T-helper 9 cell (primary cell): Measurements from ENCODE around the gene SAMD4A.
A peak's percentile ranks its signal among the peaks of the same experiment; 100 is the strongest.
"Not testable (repeated sequence)": the region's sequence is repeated elsewhere in the genome, so short reads cannot be mapped to it uniquely, and the experiment has no call there.

ENCODE experiments used
- DNase-seq: peaks from one replicate; pipeline ENCODE4 v3.0.0-alpha.2; 2020

The SAMD4A gene

DNA sequence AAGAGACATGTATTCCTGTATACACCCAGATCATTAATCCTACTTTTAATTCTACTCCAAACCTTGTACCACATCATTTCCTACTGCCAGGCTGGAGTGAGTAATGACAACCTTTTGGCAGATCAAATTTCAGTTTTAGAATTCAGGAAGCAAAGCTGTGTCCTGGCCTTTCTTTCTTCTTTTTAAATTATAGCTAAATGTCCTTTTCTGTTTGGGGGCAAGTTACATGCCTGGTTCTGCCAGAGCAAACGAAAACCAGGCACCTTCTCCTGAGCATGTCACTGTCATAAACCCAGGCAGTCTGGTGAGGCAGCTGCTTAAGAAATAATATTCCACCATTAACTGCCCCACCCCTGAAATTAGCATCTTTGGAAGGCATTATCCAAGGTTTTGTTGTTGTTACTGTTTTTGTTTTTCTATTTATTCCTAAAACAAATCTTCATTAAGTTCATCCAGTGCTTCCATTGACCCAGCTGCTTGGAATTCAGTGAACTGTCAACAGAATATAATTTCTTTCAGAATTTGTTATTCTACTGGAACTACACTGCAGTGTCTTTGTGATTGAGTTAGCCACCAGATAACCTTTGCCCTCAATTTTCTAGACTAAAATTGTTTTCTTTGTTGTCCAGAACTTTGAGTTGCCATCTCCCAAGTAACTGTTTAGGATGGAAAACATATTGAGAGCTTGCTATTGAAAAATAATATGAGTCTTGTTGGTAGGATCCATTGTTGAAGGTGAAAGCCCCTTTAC lies 33.2 kb downstream of the SAMD4A start:
- no peak for DNase-seq

DNA sequence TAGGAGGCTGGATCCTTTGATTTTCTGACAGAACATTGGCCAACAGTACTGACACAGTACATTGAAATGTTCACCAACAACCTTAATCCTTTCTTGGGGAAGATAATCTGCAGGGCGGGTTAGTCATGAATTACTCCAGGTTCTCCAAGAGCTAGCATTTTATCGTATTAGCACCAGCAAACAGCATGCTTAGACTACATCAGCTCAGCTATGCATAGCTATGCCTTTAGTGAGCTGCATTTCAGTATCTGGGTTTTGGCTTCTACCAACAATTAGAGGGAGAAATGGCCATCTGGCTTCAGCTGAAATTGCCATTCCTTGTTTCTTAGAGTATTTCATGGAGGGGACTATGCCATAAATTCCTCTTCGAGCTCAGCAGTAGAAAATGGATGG lies 33.8 kb downstream of the SAMD4A start:
- no peak for DNase-seq

DNA sequence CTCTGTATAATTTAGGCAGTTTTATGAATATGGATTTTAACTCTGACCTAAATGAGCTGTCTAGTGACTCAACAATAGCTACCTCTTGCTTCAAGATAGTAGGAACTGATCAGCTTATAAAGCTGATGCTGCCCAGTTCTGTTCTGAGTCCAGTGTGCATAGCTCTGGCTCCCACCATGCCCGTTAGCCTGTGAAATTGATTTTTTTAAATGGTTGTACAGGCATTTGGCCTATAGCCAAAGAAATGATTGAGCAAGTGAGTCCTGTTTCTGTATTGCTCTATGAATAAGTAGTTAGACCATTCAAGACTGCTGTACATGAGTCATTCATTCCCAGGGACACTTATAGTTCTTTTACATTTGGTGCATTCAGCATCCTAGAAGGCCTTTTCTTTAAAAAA lies 36.4 kb downstream of the SAMD4A start:
- DNase-seq: no peak

GRCh38 chr14:54606178-54606577 lies 39.2 kb downstream of the SAMD4A start:
- no peak for DNase-seq

- no peak for DNase-seq
Observed at GRCh38 chr14:54606631-54607133, 39.8 kb downstream of the SAMD4A start.

DNA sequence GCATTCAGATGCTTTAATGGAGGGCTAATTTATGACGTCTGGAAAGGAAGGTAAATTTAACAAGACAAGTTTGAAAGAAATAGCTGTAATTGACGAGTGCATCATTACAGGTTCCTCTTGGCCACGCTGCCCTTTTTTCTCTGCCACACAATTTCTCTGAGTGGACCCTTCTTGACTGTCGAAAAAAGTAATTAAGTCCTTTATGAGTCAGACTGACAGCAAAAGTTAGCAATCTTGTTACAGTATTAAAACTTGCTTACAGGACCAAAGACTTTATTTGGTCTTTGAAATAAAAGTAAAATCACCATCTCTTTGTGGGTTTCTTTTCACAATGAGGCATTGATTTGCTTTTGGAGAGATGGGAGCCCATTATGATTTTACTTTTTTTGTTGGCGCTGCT lies 42.6 kb downstream of the SAMD4A start:
- DNase-seq: no peak

- no peak for DNase-seq
Observed at GRCh38 chr14:54610051-54610977, 43.4 kb downstream of the SAMD4A start.

DNA sequence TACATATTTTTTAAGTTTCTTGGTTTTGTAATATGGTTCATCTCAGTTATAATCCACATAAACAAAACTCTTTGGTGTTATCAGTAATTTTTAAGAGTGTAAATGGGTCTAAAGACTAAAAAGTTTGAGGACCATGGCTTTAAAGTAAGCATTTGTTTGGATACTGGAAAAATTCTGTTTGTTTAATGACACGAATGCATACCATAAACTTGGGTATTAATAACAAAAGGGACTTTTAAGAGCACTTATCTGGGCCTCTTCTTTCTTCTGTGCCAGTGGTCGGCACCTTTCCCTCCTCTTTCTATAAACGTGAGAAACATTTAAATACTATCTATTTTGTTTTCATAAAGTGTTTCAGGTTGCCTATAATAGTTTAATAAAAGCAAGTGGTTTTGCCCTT lies 47.4 kb downstream of the SAMD4A start:
- DNase-seq: no peak

DNA sequence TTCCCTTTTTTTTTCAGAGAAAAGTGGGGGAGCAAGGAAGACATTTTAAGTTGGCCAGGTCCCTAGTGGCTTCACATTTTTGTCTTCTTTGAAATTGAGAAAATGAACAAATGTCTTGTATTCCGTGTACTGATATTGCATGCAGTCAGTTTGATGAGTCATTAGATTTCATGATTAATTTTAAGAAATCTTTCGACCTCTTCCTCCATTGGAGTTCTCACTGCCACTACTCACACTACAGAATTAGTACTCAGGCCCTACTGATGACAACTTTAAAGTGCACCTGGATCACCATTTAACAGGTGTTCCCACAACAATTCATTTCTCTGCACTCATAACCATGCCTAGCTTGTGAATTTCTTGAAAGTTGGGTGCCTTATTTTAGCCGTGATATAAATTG lies 50.5 kb downstream of the SAMD4A start:
- no peak for DNase-seq

GRCh38 chr14:54621686-54622085 lies 54.8 kb downstream of the SAMD4A start:
- no peak for DNase-seq

- DNase-seq: no peak
Observed at GRCh38 chr14:54622192-54622958, 55.4 kb downstream of the SAMD4A start.

GRCh38 chr14:54623279-54624004 lies 56.5 kb downstream of the SAMD4A start:
- no peak for DNase-seq

- DNase-seq: not testable (repeated sequence)
Observed at GRCh38 chr14:54624005-54624358, 57.1 kb downstream of the SAMD4A start.

DNA sequence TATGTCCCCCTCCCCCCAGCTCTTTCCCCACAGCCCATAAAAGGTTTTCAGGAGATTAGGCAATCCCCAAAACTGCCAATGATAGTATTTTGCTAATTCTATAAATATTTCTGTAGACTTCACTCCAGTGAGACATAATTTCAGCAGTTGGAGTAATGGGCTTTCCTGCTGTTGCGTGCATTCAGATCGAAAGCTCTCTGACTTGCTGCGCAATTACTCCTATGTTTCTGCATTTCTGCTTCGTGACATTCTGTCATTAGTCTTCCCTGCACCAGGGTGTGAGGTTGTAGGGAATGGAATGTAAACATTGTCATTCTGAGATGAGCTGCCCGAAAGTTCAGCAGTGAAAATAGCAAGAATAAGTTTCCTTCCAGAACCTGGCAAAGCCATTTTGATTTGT lies 58.2 kb downstream of the SAMD4A start:
- DNase-seq: no peak

- DNase-seq: no peak
Observed at GRCh38 chr14:54627219-54627539, 60.3 kb downstream of the SAMD4A start.

DNA sequence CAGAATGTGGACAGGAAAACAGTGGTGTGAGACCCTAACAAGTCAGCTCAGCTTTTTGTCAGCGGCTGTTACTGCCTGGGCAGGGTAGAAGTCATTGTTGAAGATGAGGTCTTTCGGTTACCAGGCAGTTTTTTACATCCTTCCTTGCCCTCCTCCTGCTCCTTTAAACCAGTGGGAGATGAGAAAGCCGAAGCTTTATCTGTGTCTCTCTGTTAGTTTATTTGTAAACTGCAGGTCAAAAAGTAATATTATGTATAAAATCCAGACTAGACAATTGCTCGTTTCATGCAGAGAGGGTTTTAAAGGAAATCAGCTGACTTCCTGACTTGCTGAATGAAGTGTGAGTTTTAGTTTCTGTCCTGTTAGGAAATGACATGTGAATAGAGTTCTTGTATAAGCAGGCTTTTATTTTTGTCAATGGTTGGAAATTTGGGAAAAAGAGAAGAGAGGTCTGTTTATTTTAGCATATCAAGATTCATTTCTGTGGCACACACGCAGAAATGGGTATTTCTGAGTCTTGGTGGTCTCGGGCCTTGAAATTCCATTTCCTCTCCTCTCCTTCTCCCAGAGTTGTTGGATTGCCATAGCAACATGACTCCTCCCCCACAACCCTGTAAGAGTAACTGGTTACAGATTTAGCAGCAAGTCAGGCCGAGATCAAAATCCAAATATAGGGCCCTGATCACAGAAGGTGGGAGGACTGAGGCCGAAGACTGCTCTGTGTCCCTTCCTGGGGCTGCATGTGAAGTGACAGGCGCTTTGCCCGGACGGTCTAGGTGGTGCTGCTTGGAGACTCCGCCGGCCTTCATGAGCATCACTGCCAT lies 60.8 kb downstream of the SAMD4A start:
- DNase-seq: peak; percentile 12

DNA sequence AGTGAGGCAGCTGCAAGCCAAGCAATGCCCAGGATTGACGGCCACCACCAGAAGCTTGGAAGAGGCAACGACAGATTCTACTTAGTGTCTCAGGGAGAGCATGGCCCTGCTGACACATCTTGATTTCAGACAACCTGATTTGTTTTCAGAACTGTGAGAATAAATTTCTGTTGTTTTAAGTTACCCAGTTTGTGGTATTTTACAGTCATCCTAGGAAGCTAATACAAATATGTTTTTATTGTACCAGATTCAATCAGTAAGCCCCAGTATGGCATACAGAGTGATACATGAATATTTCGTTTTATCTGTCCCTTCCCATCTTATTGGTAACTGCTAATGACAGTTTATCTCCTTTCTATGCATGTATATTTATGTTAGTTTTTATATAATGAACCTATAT lies 62.3 kb downstream of the SAMD4A start:
- DNase-seq: no peak

DNA sequence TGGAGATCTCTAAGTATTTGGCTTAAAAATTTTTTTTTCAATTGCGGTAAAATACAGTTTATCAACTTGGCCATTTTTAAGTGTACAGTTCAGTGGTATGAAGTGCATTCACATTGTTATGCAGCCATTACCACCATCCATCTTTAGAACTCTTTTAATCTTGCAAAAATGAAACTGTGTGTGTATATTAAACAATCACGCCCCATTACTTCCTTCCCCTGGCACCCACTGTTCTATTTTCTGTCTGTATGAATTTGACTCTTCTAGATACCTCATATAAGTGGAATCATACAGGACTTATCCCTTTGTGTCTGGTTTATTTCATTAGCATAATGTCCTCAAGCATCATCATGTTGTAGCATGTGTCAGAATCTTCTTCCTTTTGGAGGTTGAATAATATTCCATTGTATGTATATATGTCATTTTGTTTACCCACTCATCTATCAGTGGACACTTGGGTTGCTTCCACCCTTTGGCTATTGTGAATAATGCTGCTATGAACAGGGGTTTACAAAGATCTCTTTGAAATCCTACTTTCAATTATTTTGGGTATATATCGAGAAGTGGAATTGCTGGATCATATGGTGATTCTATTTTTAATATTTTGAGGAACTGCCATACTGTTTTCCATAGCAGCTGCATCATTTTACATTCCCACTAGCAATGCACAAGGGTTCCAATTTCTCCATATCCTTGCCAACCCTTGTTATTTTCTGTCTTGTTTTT lies 62.9 kb downstream of the SAMD4A start:
- no peak for DNase-seq

DNA sequence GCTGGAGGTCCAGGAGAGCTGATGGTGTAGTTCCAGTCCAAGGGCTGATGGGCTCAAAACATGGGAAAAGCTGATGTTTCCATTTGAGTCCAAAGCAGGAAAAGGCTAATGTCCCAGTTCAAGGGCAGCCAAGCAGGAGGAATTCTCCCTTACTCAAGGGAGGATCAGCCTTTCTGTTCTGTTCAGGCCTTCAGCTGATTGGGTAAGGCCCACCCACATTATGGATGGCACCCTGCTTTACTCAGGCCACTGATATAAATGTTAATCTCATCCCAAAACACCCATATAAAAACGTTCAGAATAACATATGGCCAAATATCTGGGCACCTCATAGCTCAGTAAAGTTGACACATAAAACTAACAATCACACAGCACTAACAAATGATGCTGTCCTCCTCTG lies 64.1 kb downstream of the SAMD4A start:
- no peak for DNase-seq

GRCh38 chr14:54632452-54632851 lies 65.5 kb downstream of the SAMD4A start:
- DNase-seq: no peak

- no peak for DNase-seq
Observed at GRCh38 chr14:54633076-54633475, 66.1 kb downstream of the SAMD4A start.
